ENCODE results near the gene TRIM24. TPM values are rescaled to one million over a fixed set of nuclear protein-coding genes. Genes with fewer than 3 reads are reported as not detected.

TRIM24 gene
- total RNA-seq, 3 donors from 2014 or later: 17.5 to 21.2 (median 18.9) TPM

DNA sequence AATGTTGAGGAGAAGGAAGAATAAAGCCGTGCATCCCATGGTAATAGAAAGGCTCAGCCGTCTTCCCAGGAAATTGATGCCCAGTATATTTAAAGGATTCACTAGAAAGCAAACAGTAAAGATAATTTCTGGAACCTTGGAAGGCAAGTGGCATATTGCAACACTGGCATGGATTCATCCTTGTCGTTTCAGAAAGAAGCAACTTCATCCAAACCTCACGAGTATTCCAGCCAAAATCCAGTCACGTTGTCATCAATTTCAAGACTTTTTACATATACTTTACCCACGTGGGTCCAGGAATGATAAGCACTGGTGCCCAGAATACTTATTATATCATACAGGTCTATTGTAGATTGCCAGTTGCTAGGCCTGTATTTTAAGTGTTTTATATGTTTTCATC is 167.3 kb downstream of the TRIM24 start:
- TF ChIP-seq, protein P1, sequence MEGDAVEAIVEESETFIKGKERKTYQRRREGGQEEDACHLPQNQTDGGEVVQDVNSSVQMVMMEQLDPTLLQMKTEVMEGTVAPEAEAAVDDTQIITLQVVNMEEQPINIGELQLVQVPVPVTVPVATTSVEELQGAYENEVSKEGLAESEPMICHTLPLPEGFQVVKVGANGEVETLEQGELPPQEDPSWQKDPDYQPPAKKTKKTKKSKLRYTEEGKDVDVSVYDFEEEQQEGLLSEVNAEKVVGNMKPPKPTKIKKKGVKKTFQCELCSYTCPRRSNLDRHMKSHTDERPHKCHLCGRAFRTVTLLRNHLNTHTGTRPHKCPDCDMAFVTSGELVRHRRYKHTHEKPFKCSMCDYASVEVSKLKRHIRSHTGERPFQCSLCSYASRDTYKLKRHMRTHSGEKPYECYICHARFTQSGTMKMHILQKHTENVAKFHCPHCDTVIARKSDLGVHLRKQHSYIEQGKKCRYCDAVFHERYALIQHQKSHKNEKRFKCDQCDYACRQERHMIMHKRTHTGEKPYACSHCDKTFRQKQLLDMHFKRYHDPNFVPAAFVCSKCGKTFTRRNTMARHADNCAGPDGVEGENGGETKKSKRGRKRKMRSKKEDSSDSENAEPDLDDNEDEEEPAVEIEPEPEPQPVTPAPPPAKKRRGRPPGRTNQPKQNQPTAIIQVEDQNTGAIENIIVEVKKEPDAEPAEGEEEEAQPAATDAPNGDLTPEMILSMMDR (IDR thresholded peaks at IDR 0.05): no peak
- ATAC-seq: no peak
- Histone ChIP-seq H3K4me3 (no peak overlapping the region), H3K9me3 (no peaks in the 10 kb centered on the region), H3K4me1 (ENCODE audit: low read depth) (no peaks in the 10 kb centered on the region), H3K36me3 (ENCODE audit: low read depth) (no peaks in the 10 kb centered on the region)
- intact Hi-C loops (cut with DNase I, micrococcal nuclease): no loop called here
- no peak for DNase-seq

DNA sequence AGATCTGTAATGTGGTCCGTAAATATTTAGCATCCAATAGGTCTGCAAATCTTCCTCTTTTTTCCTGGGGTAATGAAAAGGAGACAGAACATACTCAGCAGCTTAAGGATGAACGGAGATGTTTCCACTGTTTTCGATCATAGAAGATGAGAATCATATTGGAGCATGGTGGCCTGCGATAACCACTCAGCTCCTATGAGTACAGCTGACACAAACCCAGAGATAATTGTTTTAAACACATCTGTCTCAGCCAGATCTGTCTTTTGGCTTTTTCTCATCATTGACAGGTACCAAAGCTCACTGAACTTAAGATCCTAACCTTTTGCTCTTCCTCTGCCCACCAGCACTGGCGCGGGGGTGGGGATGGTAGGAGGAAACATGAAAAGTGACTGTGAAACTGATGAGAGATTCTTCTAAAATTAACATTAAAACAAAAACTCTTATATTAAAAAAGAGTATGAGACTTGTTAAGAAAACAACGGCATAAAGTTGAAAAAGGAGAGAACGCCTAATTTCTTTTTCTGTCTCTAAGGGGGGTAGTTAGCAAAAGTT is 170.1 kb downstream of the TRIM24 start:
- TF ChIP-seq, protein P1 (IDR thresholded peaks at IDR 0.05): no peak
- Histone ChIP-seq H3K9me3 (no peaks in the 10 kb centered on the region), H3K4me1 (ENCODE audit: low read depth) (no peaks in the 10 kb centered on the region), H3K4me3 (no peak overlapping the region), H3K36me3 (ENCODE audit: low read depth) (no peaks in the 10 kb centered on the region)
- intact Hi-C loops (cut with DNase I, micrococcal nuclease): no loop called here
- DNase-seq: no peak
- ATAC-seq: no peak

DNA sequence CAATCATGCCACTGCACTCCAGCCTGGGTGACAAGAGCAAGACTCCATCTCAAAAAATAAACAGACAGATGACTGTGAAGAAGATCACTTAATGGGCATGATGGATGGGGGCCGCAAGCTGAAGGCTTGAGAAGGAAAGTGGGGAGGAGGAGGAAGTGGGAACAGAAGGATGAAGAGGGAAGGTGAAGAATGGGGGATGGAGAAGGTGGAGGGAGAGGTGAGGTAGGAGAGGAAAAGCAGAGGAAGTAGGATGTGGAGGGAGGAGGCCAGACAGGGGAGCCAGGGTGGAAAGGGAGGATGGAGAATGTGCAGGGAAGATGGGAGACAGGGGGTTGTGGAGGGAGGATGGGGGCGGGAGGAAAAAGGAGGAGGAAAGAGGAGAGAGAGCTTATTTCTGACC is 172.3 kb downstream of the TRIM24 start:
- ATAC-seq (no peak), DNase-seq (no peak)
- H3K36me3 ChIP-seq (ENCODE audit: low read depth): no peaks in the 10 kb centered on the region
- H3K4me3 ChIP-seq: no peak overlapping the region
- TF ChIP-seq, protein P1 (IDR thresholded peaks at IDR 0.05): no peak
- H3K4me1 ChIP-seq (ENCODE audit: low read depth): no peaks in the 10 kb centered on the region
- no peaks in the 10 kb centered on the region for H3K9me3 ChIP-seq
- intact Hi-C loops (cut with DNase I, micrococcal nuclease): no loop called here

DNA sequence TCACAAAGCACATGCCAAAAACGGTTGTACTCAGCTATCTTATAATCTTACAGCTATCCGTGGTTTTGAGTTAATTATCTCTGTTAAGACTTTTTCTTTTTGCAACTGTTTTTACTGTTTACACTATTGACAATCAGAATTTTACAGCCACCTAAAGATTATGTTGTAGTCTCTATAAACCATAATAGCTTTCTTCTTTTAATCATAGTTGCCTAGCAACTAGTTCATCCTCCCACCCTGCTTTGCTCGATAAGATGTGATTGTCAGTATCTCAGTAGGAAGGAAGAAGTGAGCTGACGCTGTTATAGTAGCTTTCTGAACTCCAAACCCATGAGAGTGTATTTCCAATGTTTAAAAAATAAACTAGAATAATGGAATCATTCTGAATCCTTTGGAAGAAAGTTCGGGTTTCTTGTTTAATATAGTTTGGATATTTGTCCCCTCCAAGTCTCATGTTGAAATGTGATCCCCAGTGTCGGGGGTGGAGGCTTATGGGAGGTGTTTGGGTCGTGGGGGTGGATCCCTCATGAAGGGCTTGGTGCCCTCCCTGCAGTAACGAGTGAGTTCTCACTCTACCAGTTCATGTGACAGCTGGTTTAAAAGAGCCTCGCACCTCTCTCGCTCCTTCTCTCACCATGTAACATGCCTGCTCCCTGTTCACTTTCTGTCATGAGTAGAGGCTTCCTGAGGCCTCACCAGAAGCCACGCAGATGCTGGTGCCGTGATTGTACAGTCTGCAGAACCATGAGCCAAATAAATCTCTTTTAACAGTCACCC is 173.0 kb downstream of the TRIM24 start:
- intact Hi-C loops (cut with DNase I, micrococcal nuclease): no loop called here
- H3K36me3 ChIP-seq (ENCODE audit: low read depth): no peaks in the 10 kb centered on the region
- no peaks in the 10 kb centered on the region for H3K9me3 ChIP-seq
- H3K4me1 ChIP-seq (ENCODE audit: low read depth): no peaks in the 10 kb centered on the region
- DNase-seq: no peak
- TF ChIP-seq, protein P1 (IDR thresholded peaks at IDR 0.05): no peak
- no peak overlapping the region for H3K4me3 ChIP-seq
- no peak for ATAC-seq

Other genes starting within 250 kb of the TRIM24 start
- gene SVOPL, start 241.1 kb downstream of the TRIM24 start, total RNA-seq: 1 to 10 TPM; 1.8 to 3.1 (median 2.9) TPM

Data from mucosa of descending colon (tissue), 3 donors.